ENCODE results near the gene CRYBA4. TPM values are rescaled to one million over a fixed set of nuclear protein-coding genes. Genes with fewer than 3 reads are reported as not detected.

The CRYBA4 gene
- total RNA-seq, 3 donors from 2014 or later = not detected

DNA sequence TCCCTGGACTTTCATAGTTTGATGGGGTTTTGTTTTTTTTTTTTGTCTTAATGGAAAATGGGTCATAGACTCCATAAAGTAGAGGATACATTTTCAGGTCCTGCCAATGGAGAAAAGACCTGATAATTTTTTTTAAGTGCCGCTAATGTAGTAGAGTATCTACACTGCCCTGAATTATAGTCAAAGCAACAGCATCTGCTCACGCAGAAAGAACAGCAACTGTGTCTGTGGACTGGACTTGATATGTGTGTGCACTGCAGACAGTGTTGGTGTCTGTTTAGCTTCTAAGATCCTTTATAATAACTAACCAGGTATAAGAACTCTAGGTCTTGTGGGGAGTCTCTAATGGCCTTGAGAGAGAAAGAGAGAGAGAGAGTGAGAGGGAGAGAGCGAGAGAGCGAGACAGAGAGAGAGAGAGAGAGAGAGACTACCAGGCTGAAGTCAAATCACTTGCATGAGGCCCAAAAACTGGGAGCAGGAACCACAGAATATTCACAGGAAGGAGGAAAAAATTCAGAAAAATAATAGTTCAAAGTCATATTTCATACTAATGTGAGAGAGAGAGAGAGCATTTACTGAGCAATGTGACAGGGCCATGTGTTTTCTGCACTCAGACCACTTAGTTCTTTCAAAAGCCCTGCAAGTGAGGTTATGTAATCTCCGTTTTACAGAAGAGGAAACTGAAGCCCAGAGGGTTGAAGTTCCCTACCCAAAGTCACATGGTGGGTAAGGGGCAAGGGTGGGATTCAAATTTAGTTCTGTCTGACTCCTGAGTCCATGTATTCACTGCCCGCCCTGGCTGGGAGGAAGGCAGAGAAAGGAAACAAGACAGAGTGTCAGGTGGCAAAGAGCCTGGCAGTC is 27.0 kb downstream of the CRYBA4 start:
- H3K4me3 ChIP-seq = no peak overlapping the region
- H3K9me3 ChIP-seq = no peaks in the 10 kb centered on the region
- no peak for TF ChIP-seq POLR2A (IDR thresholded peaks at IDR 0.05)
- no peak for TF ChIP-seq POLR2AphosphoS5 (IDR thresholded peaks at IDR 0.05)
- TF ChIP-seq, protein P1, sequence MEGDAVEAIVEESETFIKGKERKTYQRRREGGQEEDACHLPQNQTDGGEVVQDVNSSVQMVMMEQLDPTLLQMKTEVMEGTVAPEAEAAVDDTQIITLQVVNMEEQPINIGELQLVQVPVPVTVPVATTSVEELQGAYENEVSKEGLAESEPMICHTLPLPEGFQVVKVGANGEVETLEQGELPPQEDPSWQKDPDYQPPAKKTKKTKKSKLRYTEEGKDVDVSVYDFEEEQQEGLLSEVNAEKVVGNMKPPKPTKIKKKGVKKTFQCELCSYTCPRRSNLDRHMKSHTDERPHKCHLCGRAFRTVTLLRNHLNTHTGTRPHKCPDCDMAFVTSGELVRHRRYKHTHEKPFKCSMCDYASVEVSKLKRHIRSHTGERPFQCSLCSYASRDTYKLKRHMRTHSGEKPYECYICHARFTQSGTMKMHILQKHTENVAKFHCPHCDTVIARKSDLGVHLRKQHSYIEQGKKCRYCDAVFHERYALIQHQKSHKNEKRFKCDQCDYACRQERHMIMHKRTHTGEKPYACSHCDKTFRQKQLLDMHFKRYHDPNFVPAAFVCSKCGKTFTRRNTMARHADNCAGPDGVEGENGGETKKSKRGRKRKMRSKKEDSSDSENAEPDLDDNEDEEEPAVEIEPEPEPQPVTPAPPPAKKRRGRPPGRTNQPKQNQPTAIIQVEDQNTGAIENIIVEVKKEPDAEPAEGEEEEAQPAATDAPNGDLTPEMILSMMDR (IDR thresholded peaks at IDR 0.05) = no peak
- no peaks in the 10 kb centered on the region for H3K4me1 ChIP-seq
- no peaks in the 10 kb centered on the region for H3K36me3 ChIP-seq
- H3K27ac ChIP-seq = no peak overlapping the region
- peaks cover 0 to 35% of the 10 kb centered on the region in 2 donors for H3K27me3 ChIP-seq
- DNase-seq (ENCODE audit: low spot score in 2 of 2) = no peak
- intact Hi-C loops (cut with DNase I; ENCODE audit: low total_unique reads) = no loop called here

GRCh38 chr22:26650722-26651421 is 29.1 kb downstream of the CRYBA4 start:
- no peaks in the 10 kb centered on the region for H3K9me3 ChIP-seq
- DNase-seq (ENCODE audit: low spot score in 2 of 2) = no peak
- H3K4me1 ChIP-seq = no peaks in the 10 kb centered on the region
- no peak overlapping the region for H3K4me3 ChIP-seq
- H3K27ac ChIP-seq = no peak overlapping the region
- peaks cover 0 to 35% of the 10 kb centered on the region in 2 donors for H3K27me3 ChIP-seq
- TF ChIP-seq POLR2AphosphoS5 (IDR thresholded peaks at IDR 0.05) = no peak
- no peaks in the 10 kb centered on the region for H3K36me3 ChIP-seq
- intact Hi-C loops (cut with DNase I; ENCODE audit: low total_unique reads) = no loop called here

GRCh38 chr22:26651815-26652214 is 30.1 kb downstream of the CRYBA4 start:
- H3K9me3 ChIP-seq = no peaks in the 10 kb centered on the region
- no peaks in the 10 kb centered on the region for H3K36me3 ChIP-seq
- no peak for DNase-seq (ENCODE audit: low spot score in 2 of 2)
- no peak overlapping the region for H3K4me3 ChIP-seq
- TF ChIP-seq POLR2A (IDR thresholded peaks at IDR 0.05) (no peak), POLR2AphosphoS5 (IDR thresholded peaks at IDR 0.05) (no peak)
- TF ChIP-seq, protein P1 (IDR thresholded peaks at IDR 0.05) = no peak
- H3K27me3 ChIP-seq = peaks cover 0 to 39% of the 10 kb centered on the region in 2 donors
- intact Hi-C loops (cut with DNase I; ENCODE audit: low total_unique reads) = loop anchor here (1.0 kb wide), 1 partner anchor 146 kb away; no protein-coding TSS in a partner anchor
- no peak overlapping the region for H3K27ac ChIP-seq
- no peaks in the 10 kb centered on the region for H3K4me1 ChIP-seq

DNA sequence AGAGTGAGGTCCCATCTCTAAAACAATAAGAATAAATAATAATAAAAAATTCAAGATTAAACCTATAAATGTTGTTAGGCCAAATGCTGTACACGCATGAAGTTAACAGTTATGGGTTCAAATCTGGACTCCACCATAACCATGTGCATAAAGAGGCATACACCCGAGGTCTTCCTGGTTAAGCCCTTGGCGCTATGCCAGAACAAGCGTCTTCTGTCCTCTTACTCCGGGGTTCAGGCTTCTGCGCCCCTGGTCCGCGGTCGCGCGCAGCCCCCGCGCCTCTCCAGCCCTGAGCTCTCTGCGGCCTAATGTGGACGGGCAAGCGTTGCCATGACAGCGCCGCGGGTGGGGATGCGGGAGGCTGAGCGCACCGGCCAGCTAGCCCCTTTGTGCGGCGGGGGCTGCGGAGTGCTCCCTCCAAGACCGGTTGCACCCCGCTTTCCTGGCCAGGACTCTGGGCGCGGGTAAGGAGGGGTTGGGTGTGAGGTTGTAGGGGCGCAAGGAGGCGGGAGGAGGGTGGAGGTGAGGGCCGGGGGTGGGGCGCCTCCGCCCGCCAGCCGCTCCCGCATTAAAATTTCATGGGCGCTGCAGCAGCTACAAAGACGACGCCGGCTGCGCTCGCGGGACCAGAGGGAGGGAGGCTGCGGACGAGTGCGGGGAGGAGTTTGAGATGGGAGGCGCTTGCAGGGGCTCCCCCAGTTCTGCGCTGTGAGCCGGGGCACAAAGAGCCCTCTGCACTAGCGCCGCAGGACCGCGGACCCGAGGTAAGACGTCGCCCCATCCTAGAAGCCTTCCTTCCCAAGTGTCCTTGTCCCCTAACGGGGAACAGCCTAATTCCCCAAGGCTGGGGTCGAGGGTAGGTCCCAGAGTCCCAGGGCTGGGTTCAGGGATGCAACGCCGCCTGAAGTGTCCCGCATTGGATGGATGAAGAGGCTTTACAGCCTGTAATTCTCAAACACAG is 35.4 kb downstream of the CRYBA4 start, which contains the start of gene MIAT:
Gene MIAT (plus strand): TSS at position 698 of the 961 bp plus-strand sequence.
- peaks cover 2 to 40% of the 10 kb centered on the region in 2 donors for H3K27me3 ChIP-seq
- peak within 1 kb of the TSS; percentile 25 to 57 (median 30) for H3K4me3 ChIP-seq
- H3K27ac ChIP-seq = no peak within 1 kb of the TSS

More for the DNA sequence above, 35.4 kb downstream of the CRYBA4 start, which contains the start of gene MIAT:
- Histone ChIP-seq H3K4me1 (peaks cover 0 to 3% of the 10 kb centered on the region in 2 donors), H3K9me3 (no peaks in the 10 kb centered on the region), H3K36me3 (no peaks in the 10 kb centered on the region)
- intact Hi-C loops (cut with DNase I; ENCODE audit: low total_unique reads) = no loop called here
- DNase-seq (ENCODE audit: low spot score in 2 of 2) = no peak
- TF ChIP-seq, protein P1 (IDR thresholded peaks at IDR 0.05) = no peak
- TF ChIP-seq POLR2AphosphoS5 (IDR thresholded peaks at IDR 0.05) = no peak
- TF ChIP-seq POLR2A (IDR thresholded peaks at IDR 0.05) = no peak
